HCT116 (cell line): Measurements from ENCODE around the gene LRP1. TPM values are rescaled to one million over a fixed set of nuclear protein-coding genes. Genes with fewer than 3 reads are reported as not detected.

Experiments used
- ATAC-seq: fragments of 200-7000 bp; cut with Tn5 transposase; 2 replicates; pipeline ENCODE4 v1.9.1; 2020; ENCODE audit warnings: mild to moderate bottlenecking, moderate library complexity
- BruUV-seq: library from RNA; stranded (reverse); fragments of 400-500 nt; replicated peaks from 2 replicates; lab custom pipeline; 2021; lab: Mats Ljungman, UMichigan
- CTCF ChIA-PET: fragments of 300-600 bp; sonication (Branson Sonifier 250); formaldehyde crosslinking; loops from one replicate; lab custom pipeline; 2021; ENCODE audit warnings: antibody characterized with exemption; lab: Charles Lee
- POLR2A ChIA-PET: fragments of 300-600, 350-600 bp; sonication (Branson Sonifier 250); formaldehyde crosslinking; loops from one replicate; lab custom pipeline; 2021; ENCODE audit warnings: antibody characterized with exemption; lab: Charles Lee
- RAD21 ChIA-PET, 2 experiments: fragments of 300-600 bp; sonication (Branson Sonifier 250); formaldehyde crosslinking; loops; one replicate each; lab custom pipeline; 2023; ENCODE audit warnings: low total read pairs in 2 of 2; ENCODE audit not compliant: uncharacterized antibody in 2 of 2, unreplicated experiment in 2 of 2, low non-redundant PET in 1 of 2; lab: Charles Lee
- DNase-seq: peaks from one replicate; pipeline ENCODE4 v3.0.0-alpha.2; 2010; ENCODE audit warnings: low read depth, low spot score
- H2AFZ ChIP-seq: fragments of 200-600 bp; shearing (Covaris generic), sonication (generic); 2 replicates; pipeline ENCODE4 v1.6.1; 2017; ENCODE audit warnings: low read depth, mixed run types, mixed read lengths, antibody characterized with exemption, low read length; ENCODE audit not compliant: poor library complexity, severe bottlenecking
- H3K27ac ChIP-seq: 2 replicates; pipeline ENCODE4 v1.5.1; 2012; ENCODE audit warnings: low read depth, low read length
- H3K27me3 ChIP-seq: fragments of 200-600 bp; sonication (generic); 2 replicates; pipeline ENCODE4 v1.6.1; 2016; ENCODE audit warnings: mixed run types, low read length, mixed read lengths; ENCODE audit not compliant: insufficient read depth
- H3K36me3 ChIP-seq, 2 experiments: fragments of 200-500 bp in 1 of 2; fragments of 200-600 bp in 1 of 2; sonication (Bioruptor generic) in 1 of 2; sonication (generic) in 1 of 2; 2 replicates each; pipeline versions ENCODE4 v1.5.1 to v1.6.1; 2014 to 2016; ENCODE audit warnings: low read length in 2 of 2, inconsistent platforms in 1 of 2, mixed read lengths in 1 of 2, mixed run types in 1 of 2; ENCODE audit not compliant: insufficient read depth in 2 of 2, control insufficient read depth in 1 of 2
- H3K4me1 ChIP-seq, 2 experiments: fragments of 200-600 bp in 1 of 2; sonication (generic) in 1 of 2; 2 replicates each; pipeline versions ENCODE4 v1.5.1 to v1.6.1; 2012 to 2017; ENCODE audit warnings: low read length in 2 of 2, inconsistent platforms in 1 of 2, mild to moderate bottlenecking in 1 of 2, mixed read lengths in 1 of 2, mixed run types in 1 of 2, moderate library complexity in 1 of 2; ENCODE audit not compliant: insufficient read depth in 2 of 2, control insufficient read depth in 1 of 2
- H3K4me2 ChIP-seq: fragments of 200-600 bp; sonication (generic); 2 replicates; pipeline ENCODE4 v1.6.1; 2017; ENCODE audit warnings: mixed run types, low read length, mixed read lengths
- H3K4me3 ChIP-seq, 2 experiments: fragments of 200-600 bp in 1 of 2; sonication (generic) in 1 of 2; replicated peaks in 1 of 2; 2 replicates each; pipeline ENCODE4 v1.5.1; 2011 to 2016; ENCODE audit warnings: low read length in 2 of 2, control low read depth in 1 of 2, low read depth in 1 of 2, mild to moderate bottlenecking in 1 of 2, mixed read lengths in 1 of 2, mixed run types in 1 of 2
- H3K79me2 ChIP-seq: fragments of 200-600 bp; sonication (generic); 2 replicates; pipeline ENCODE4 v1.6.1; 2017; ENCODE audit warnings: mild to moderate bottlenecking, mixed run types, low read length, moderate library complexity, mixed read lengths; ENCODE audit not compliant: insufficient read depth
- H3K9ac ChIP-seq: fragments of 200-600 bp; sonication (generic); 2 replicates; pipeline ENCODE4 v1.6.1; 2016; ENCODE audit warnings: low read length, mixed read lengths
- H3K9me2 ChIP-seq: fragments of 200-600 bp; sonication (generic), shearing (Covaris generic); 2 replicates; pipeline ENCODE4 v1.6.1; 2017; ENCODE audit warnings: mixed run types, mild to moderate bottlenecking, moderate library complexity; ENCODE audit not compliant: insufficient read depth
- H3K9me3 ChIP-seq, 2 experiments: fragments of 200-500 bp in 1 of 2; fragments of 200-600 bp in 1 of 2; sonication (Bioruptor generic) in 1 of 2; sonication (generic) in 1 of 2; 2 replicates each; pipeline ENCODE4 v1.6.1; 2014 to 2017; ENCODE audit warnings: low read length in 2 of 2, mixed read lengths in 2 of 2, inconsistent platforms in 1 of 2, low read depth in 1 of 2, mild to moderate bottlenecking in 1 of 2, mixed run types in 1 of 2, moderate library complexity in 1 of 2; ENCODE audit not compliant: control insufficient read depth in 1 of 2, insufficient read depth in 1 of 2
- H4K20me1 ChIP-seq: fragments of 200-600 bp; sonication (generic), shearing (Covaris generic); 2 replicates; pipeline ENCODE4 v1.6.1; 2017; ENCODE audit warnings: mixed run types, mild to moderate bottlenecking, moderate library complexity; ENCODE audit not compliant: insufficient read depth
- CEBPB ChIP-seq: IDR thresholded peaks from 2 replicates; pipeline ENCODE4 v1.6.1; 2012; ENCODE audit warnings: low read depth
- EGR1 ChIP-seq: IDR thresholded peaks from 2 replicates; pipeline ENCODE4 v1.6.1; 2012; ENCODE audit warnings: low read depth
- EZH2 ChIP-seq: fragments of 200-600 bp; sonication (generic); IDR thresholded peaks from 2 replicates; pipeline ENCODE4 v1.6.1; 2017; ENCODE audit warnings: antibody characterized with exemption, mixed run types
- POLR2AphosphoS5 ChIP-seq: IDR thresholded peaks from 2 replicates; pipeline ENCODE4 v1.6.1; 2011; ENCODE audit warnings: mild to moderate bottlenecking, low read depth, low read length, moderate library complexity
- SIN3A ChIP-seq: IDR thresholded peaks from 2 replicates; pipeline ENCODE4 v1.6.1; 2012; ENCODE audit warnings: low read depth
- SP1 ChIP-seq: IDR thresholded peaks from 2 replicates; pipeline ENCODE4 v1.6.1; 2012; ENCODE audit warnings: low read depth
- YY1 ChIP-seq: IDR thresholded peaks from 2 replicates; pipeline ENCODE4 v1.6.1; 2011; ENCODE audit warnings: low read length, low read depth, moderate library complexity, mild to moderate bottlenecking; ENCODE audit not compliant: insufficient replicate concordance; ENCODE audit errors: extremely low read depth
- ZBTB33 ChIP-seq: IDR thresholded peaks from 2 replicates; pipeline ENCODE4 v1.6.1; 2011; ENCODE audit warnings: mild to moderate bottlenecking, low read length, moderate library complexity; ENCODE audit not compliant: insufficient replicate concordance; ENCODE audit errors: extremely low read depth
- intact Hi-C: fragments of 100-400 bp; cut with micrococcal nuclease; formaldehyde crosslinking; loops from 2 replicates; pipeline ENCODE4 v1.10.0; 2022
- total RNA-seq: library from RNA; stranded (reverse); gene quantifications from one replicate; pipeline ENCODE4 v1.2.1, GENCODE V29; 2021; ENCODE audit not compliant: unreplicated experiment

The LRP1 gene
- total RNA-seq, 1 experiment from 2014 or later = 12.0 TPM

GRCh38 chr12:57105011-57105753 is 23.1 kb upstream of the LRP1 start:
- H3K9ac ChIP-seq = no peak overlapping the region
- no peak for TF ChIP-seq POLR2AphosphoS5
- no peak for TF ChIP-seq EGR1
- CTCF ChIA-PET = no interaction called here
- no TSS peak for BruUV-seq
- no peak for DNase-seq
- RAD21 ChIA-PET = no interaction called here
- ATAC-seq = no peak
- intact Hi-C loops = no loop called here
- no peak overlapping the region for H3K4me2 ChIP-seq
- no peak overlapping the region for H2AFZ ChIP-seq
- peaks cover 9% of the 10 kb centered on the region for H3K79me2 ChIP-seq
- H4K20me1 ChIP-seq = no peaks in the 10 kb centered on the region
- H3K4me1 ChIP-seq = peaks cover 18 to 30% of the 10 kb centered on the region in 2 experiments
- peaks cover 0 to 7% of the 10 kb centered on the region in 2 experiments; a peak in 1 of 4 replicates for H3K36me3 ChIP-seq
- H3K9me3 ChIP-seq = no peaks in the 10 kb centered on the region
- H3K27me3 ChIP-seq = no peaks in the 10 kb centered on the region
- no peak overlapping the region for H3K27ac ChIP-seq
- H3K4me3 ChIP-seq = no peak overlapping the region
- no peaks in the 10 kb centered on the region for H3K9me2 ChIP-seq
- POLR2A ChIA-PET = interaction anchor here (1.4 kb wide), 1 partner anchor 11 kb away, joined by 3 read pairs; no protein-coding TSS in a partner anchor

GRCh38 chr12:57106021-57106708 is 22.1 kb upstream of the LRP1 start:
- H3K9me2 ChIP-seq = no peaks in the 10 kb centered on the region
- no peak overlapping the region for H3K27ac ChIP-seq
- no TSS peak for BruUV-seq
- no peaks in the 10 kb centered on the region for H3K9me3 ChIP-seq
- peaks cover 18 to 35% of the 10 kb centered on the region in 2 experiments for H3K4me1 ChIP-seq
- ATAC-seq (no peak), DNase-seq (no peak)
- intact Hi-C loops = no loop called here
- H4K20me1 ChIP-seq = no peaks in the 10 kb centered on the region
- peaks cover 15% of the 10 kb centered on the region for H3K79me2 ChIP-seq
- H3K4me2 ChIP-seq = no peak overlapping the region
- ChIA-PET CTCF (no interaction called here), POLR2A (interaction anchor here (1.1 to 1.6 kb wide), 3 partner anchors 8 to 14 kb away, joined by 3 read pairs; no protein-coding TSS in a partner anchor), RAD21 (no interaction called here)
- no peak overlapping the region for H2AFZ ChIP-seq
- no peaks in the 10 kb centered on the region for H3K27me3 ChIP-seq
- H3K9ac ChIP-seq = no peak overlapping the region
- TF ChIP-seq SIN3A (no peak), ZBTB33 (no peak), POLR2AphosphoS5 (no peak), CEBPB (no peak), YY1 (no peak), SP1 (no peak), EGR1 (no peak), EZH2 (no peak)
- peaks cover 0 to 7% of the 10 kb centered on the region in 2 experiments; a peak in 1 of 4 replicates for H3K36me3 ChIP-seq
- no peak overlapping the region for H3K4me3 ChIP-seq
